Stimulated activated naive CD8-positive, alpha-beta T cell treated with anti-CD3 and anti-CD28 coated beads, Interleukin-15, Interleukin-2, amounts not matched to agents 100 U/mL and 50 U/mL, for 24 hours (primary cell): ENCODE data around the gene AGAP9.
"Not testable (repeated sequence)": the region's sequence is repeated elsewhere in the genome, so short reads cannot be mapped to it uniquely, and the experiment has no call there.

Source experiments
- ATAC-seq: fragments of 150-1000 bp; cut with Tn5 transposase; one replicate; pipeline ENCODE4 v1.10.0; 2021
- DNase-seq: peaks from one replicate; pipeline ENCODE4 v3.0.0; 2021

Gene AGAP9

DNA sequence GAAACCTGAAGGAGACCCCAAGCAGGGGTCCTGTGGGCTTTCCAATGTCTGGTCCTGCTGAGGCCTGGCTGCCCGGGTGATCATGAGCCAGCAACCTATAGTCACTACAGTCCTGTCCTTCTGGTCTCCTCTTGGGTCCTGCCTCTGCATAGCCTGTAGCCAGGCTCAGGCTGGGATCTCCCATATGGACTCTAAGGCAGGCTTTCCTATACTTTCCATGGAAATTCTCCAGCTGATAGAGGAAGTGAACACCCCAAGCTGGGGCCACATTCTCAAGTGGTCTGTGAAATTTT lies 66.0 kb downstream of the AGAP9 start:
- DNase-seq = no peak
- ATAC-seq = no peak

DNA sequence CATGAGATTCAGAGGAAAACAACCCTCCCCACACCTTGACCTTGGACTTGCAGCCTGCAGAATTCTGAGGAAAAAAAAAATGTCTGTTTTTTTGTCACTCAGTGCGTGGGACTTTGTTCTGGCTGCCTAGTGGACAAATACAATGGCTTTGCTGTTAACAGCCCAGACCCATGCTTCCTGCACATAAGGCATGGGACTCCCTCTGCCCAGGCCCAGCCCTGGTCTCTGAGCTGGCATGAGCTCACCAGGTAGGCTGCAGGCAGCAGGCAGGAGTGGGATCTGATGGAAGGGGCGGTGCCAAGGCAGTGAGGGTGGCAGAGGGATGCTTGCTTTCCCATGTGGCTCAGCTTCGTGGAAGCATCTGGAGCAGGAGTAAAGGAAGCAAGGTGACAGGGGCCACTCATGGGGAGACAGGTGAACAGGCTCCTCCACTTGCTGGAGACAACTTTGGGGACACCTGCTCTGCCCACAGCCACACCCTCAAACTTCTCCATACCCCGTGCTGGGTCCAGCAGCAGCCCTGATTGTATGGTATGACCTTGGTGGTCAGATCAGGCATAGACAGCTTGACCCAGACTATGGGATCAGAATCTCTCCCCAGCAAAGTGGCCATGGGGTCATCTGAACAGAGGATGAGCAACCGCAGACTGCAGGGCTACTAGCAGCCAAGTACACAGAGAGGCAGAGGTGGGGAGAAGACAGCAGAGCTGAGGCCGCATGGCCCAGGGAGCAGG lies 66.5 kb downstream of the AGAP9 start:
- no peak for ATAC-seq
- DNase-seq = no peak

DNA sequence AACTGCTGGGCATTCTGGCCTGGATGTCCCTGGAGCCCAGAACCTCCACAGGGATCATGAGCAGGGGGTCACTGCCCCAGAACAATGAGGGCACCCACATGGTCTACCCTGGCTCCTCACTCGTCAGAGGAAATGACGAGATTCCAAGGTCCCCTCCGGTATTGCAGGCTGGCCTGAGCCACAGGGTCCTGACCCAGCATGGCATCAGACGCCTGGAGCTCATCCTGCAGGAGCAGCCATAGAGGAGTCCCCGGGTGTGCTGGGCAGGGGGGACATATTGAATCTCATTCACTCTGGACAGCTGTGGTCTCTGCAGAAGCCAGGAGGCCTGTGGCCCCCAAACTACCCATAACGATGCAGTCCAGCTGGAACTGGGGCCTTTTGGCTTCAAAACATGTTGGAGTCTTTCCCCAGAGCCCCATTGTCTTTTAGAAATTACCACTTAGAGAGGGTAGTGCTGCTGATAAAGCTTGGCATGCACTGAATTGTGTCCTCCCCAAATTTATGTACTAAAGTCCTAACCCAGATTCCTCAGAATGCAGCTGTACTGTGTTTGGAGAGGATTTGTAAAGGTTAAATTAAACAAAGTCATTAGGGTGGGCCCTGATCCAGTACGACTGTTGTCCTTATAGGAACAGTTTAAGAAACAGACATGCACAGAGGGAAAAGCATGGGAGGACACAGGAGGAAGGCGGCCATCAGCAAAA lies 67.2 kb downstream of the AGAP9 start:
- ATAC-seq = no peak
- DNase-seq = no peak

DNA sequence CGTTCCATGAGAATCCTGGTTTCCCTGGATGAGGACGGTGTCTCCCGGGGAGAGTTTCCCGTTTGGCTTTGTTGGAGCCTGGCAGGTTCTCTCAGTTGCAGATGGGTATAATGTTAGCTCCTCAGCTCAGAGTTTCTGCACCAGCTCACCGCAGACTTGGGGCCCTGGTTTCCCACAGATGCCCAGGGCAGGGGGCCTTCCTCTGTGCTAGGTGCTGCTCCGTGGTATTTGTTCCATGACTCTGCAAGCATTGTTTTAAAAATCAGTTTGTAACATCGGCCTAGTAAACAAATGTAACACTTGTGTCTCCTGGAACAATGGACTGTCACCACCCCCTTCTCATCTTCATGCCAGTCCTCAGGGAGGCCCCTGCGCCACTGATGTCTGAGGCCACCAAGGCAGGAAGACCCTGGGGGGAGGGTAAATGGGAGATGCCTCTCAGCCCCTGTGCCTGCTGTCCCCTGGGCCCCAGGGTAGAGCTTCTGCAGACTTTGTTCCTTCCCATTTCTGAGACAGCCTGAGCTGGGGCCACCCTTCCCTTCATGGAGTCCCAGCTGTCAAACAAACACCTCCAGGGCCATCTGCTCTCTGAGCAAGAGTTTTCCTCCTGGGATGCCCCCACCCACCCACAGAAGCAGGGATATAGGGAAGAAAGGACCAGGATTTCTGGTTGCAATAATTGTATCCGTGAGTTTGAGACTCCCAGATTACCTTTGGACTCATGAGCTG lies 67.9 kb downstream of the AGAP9 start:
- ATAC-seq, DNase-seq: not testable (repeated sequence)

DNA sequence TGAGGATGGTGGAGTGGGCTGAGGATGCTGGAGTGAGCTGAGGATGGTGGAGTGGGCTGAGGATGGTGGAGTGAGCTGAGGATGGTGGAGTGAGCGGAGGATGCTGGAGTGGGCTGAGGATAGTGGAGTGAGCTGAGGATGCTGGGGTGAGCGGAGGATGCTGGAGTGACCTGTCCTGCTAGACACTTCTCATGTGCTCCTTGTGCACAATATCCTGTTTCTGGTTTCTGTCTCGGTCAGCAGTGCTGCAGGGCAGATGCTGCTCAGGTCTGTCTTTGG lies 68.7 kb downstream of the AGAP9 start:
- DNase-seq = no peak

DNA sequence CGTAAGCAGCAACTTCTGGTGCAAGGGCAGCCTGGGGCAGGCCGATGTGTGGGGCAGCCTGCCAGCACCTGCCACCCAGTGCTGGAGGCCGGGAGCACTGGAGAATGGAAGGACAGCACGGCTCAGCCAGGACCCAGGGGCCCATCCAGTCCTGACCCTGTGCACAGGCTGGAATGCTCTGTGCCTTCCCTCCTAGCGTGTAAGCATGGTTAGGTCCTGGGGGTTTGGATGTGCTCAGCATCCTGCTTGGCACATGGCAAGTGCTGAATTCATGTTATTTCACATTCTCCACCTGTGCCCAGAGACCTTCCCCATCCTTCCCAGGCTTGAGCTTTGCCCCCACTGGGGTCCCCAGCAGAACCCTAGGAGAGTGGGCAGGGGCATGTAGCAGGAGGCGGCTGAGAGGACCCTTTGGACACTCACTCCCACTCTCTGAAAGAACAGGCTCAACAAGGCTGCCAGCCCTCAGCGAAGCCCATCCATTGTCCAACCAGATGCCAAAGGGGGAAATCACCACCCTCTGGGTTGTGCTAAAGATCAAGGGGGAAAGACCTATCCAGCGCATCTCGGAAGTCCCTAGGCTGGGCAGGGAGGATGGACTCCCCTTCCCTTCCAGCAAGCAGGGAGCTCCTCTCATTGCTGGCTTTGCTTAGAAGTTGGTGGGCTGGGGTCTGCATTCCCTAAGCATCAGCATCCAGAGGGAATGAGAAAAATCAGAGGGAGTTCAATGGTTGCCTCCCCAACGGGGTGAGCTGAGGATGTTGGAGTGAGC lies 69.2 kb downstream of the AGAP9 start:
- ATAC-seq (no peak), DNase-seq (no peak)

More for the DNA sequence above, 68.7 kb downstream of the AGAP9 start:
- no peak for ATAC-seq

DNA sequence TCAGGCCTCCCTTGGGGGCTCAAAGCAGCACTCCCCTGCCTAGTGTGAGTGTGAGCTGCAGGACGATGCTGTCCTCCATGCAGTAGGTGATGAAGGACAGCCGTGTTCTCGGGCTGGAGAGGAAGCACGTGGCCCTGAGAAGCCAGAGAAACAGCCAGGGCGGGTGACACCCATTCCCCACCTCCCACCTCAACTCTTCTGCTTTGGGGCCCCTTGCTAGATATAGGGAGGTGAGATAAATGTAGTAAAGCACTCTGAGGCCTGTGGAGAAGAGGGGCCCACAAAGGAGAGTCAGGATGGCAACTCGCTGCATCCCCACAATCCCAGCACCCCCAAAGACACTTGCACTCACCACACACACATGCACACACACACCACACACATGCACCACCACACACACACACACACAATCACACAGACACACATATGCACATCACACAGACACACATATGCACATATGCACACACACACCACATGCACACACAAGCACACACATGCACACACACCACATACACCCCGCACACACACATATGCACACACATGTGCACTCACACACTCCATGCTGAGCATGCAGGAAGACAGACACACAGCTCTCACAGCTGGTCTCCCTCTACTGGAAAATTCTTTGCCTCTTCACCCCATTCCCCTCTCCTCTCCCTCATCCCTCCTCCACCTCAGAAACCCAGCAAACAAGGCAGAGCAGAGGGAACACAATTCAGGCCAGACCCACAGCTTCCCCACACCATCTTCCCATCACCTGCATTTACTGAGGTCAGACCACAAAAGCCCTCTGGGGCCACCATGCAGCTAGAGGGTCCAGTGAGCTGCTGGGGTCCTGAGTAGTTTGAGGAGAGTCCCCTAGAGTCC lies 70.1 kb downstream of the AGAP9 start:
- DNase-seq = no peak
- no peak for ATAC-seq

DNA sequence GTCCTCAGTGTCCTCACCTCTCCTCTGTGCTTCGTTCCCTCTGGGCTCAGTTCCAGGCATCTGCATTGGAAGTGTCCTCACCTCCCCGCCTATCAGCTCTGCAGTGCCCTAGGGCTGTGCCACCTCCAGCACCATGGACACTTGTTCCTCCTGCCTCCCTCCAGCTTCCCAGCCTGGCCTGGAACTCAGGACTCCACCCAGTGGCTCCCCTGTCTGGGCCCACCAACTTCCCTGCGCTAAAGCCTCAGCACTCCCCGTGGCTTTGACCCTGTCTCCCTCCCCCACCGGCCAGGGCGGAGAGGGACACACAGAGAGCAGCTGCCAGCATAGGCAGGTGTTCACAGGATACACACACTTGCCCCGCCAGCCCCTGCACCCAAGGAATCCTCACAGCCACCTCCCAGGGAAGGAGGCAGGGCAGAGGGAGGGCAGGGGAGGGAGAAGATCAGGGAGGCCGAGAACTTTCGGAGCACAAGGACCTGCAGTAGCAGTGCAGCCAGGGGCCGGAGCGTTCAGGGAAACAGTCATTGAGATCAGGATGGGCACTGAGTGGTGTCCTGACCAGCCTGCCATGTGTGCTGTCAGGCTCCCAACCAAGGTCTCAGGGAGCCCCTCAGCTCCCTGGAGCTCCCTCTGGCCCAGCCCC lies 70.8 kb downstream of the AGAP9 start:
- ATAC-seq (no peak), DNase-seq (no peak)

DNA sequence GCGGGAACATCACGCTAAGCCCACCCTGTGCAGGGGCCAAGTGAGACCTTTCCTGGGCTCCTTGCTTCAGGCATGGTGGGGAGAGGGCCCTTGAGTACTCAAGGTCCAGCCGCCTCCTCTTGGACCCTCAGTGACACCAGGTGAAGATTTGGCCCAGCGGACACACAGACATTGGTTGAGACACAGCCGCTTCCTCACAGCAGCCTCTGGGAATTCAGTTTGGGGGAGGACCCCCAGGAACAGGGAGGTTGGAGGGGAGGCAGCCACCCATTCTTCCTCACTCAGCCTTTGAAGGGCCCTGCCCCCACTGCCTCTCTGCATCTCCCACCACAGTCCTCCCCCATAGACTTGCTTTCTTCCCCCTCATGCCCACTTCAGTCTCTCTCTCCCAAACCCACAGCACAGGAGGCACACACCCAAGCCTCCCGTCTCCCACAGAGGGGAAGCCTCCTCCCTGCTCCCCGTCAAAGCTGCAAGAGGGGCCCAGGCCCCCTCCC lies 71.4 kb downstream of the AGAP9 start:
- no peak for ATAC-seq

More for the DNA sequence above, 71.4 kb downstream of the AGAP9 start:
- no peak for DNase-seq
